Stimulated activated CD8-positive, alpha-beta memory T cell treated with anti-CD3 and anti-CD28 coated beads, Interleukin-15, amount 100 ng/mL, for 1 hour (primary cell): ENCODE data around the gene LRG1.
"Not testable (repeated sequence)": the region's sequence is repeated elsewhere in the genome, so short reads cannot be mapped to it uniquely, and the experiment has no call there.

ENCODE experiments used
- DNase-seq: peaks from one replicate; pipeline ENCODE4 v3.0.0-alpha.2; 2020; ENCODE audit warnings: low read depth

The LRG1 gene

DNA sequence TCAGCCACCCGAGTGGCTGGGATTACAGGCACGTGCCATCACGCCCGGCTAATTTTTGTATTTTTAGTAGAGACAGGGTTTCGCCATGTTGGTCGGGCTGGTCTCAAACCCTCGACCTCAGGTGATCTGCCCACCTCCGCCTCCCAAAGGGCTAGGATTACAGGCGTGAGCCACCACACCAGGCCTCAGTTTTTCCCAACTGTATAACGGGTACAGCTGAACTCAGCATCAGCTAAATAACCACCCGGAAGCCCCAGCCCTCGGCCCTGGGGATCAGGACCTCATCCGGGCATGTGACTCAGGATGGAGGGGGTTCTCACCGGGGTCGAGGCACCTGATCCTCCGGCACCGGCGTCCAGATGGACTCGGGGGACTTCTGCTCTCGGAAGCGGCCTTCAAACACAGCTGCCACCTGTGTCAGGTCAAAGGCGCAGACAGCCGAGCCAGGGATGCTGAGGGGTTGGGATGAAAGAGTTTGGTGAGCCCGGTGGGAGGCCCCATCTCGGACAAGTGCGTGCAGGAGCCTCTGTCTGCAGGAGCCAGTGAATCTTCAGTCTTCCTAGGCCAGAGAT lies 10.7 kb upstream of the LRG1 start:
- no peak for DNase-seq

DNA sequence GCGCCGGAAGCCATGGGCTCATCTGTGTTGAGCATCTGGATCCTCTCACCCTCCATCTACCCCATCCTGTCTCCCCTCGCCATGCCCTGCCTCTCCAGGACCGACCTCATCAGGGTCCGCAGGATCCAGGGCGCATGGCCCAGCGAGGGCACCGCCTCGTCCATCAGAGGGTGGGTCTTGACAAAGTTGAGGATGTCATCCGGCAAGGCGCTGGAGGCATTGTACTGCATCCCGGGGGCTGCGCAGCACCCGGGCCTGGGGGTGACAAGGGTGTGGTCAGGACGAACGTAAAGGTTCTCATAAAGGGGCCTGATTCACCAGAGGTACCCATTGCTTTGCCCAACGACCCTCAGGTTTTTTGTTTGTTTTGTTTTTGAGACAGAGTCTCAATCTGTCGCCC lies 10.2 kb upstream of the LRG1 start:
- DNase-seq: no peak

DNA sequence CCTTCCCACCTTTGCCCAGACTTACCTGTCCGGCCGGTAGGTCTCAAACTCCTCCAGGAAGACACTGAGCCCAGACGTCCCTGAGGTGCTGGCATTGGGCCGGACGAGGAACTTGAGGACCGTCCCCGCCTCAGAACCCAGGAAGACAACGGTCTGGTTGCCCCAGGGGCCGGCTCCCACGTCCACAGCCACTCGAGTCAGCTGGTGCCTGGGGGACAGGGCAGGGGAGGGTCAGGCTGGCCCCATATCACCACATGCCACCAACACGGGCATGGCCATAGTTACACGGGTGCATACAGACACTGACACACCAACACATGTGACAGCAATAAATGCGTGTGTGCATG lies 8.4 kb upstream of the LRG1 start:
- no peak for DNase-seq

DNA sequence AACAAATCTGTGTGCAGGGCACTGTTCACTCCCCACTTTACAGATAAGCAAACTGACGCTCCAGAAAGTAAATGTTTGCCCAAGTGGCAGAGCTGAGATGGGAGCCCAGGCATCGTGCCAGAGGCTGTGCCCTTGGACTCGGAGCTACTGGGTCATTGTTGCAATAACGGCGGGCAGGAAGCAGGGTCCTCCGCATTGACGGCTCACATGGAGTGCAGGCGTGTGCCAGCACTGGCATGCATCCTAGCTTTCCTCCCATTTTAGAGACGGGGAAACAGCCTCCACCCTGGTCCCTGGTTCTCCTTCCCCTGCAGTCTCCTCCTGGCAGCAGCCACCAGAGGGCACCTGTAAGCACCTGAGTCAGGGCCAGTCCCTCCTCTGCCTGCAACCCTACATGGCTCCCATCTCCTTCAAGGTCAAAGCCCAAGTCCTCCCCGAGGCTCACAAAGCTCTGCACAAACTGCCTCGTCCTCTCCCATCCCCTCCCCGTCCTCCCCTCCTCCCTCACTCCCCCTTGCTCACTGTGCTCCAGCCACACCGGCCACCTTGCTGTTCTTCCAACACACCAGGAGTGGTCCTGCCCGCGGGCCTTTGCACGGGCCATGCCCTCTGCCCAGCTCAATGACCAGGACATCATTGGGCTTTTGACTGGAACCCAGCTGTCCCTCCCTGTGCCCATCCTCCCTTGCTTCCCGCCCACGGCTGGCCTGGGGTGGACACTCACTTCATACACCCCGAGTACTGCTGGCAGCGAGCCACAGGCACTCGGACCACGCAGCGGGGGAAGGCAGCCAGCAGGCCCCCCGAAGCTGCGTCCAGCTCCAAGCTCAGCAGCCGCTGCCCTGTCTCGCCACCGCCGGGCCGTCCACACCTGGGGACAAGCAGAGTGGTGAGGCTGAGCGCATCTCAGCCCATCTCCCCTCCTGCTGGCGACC lies 7.7 kb upstream of the LRG1 start:
- DNase-seq: no peak

DNA sequence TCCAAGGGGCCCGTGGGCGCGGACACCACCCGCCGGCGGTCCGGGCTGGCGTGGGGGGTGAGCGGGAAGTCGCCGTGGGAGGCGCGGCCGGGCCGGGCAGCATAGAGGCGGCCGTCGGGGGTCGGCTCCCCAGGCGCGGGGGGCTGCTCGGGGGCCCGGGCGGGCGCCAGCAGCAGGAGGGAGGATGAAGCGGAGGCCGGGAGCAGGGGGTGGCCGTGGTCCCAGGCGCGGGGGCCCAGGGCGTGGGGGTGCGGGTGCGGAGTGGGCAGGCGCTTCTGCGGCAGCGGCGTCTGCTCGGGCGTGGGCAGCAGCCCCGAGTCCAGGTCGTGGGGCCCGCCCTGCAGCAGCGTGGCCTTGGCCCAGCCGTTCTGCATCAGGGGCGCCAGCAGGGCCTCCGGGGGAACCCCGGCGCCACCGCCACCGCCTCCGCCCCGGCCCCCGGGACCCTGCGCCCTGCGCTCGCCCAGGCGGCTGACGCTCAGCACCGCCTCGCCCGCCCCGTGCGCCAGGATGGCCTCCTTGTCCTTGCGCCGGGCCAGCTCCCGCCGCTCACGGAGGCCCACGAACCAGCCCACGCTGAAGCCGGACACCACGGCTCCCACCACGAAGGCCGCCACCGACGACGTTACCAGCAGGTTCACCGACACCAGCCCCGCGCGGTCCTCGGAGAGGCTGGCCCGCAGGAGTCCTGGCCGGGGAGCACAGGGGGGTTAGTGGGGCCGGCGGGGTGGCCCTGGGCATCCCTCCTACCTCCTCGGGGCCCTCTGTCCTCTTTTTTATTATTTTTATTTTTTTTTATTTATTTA lies 4.2 kb upstream of the LRG1 start:
- DNase-seq: no peak

DNA sequence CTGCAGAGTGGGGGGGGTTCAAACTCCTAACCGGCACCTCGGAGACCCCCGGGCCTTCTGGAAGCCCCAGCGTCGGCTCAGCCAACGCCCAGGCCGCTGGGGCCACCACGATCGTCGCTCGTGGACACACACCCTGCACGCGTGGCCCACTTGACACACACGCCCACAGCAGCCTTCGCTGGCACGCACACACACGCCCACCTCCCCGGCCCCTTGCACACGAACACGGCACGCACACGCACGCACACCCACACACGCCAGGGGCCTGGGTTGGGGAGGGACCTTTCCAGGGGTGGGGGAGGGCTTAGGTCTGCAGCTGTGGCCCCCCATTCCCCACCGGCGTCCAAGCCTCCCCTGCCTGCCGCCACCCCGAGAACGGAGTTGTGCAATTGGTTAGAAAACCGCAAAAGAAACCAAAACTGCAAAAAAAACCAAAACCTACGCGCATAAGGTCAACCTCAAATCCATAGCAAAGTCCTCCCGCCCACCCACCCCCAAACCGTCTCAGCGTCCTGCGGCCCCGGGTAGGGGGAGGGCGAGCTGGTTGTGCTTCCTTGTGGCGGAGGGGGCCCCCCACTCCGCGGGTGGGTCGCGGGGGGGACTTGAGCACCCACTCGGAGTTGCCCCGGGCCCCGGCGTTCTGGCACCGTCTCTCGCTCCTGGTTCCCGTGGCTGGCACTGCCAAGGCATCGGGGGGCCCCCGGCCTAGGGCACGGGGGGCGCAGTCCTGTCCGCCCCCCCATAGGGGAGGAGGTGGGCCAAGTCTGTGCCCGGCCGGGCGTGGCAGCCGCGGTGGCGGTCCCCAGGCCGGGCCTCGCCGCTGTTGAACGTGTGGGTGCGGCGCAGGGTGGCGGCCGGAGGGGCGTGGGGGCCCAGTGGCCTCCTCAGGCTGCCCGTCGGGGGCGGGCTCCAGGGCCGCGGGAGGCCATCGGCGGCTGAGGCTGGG lies 3.3 kb upstream of the LRG1 start:
- no peak for DNase-seq

DNA sequence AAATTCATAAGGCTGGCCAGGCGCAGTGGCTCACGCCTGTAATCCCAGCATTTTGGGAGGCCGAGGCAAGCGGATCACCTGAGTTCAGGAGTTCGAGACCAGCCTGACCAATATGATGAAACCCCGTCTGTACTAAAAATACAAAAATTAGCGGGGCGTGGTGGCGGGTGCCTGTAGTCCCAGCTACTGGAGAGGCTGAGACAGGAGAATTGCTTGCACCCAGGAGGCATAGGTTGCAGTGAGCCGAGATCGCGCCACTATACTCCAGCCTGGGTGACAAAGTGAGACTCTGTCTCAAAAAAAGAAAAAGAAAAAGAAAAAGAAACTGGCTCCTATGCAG lies 1.9 kb upstream of the LRG1 start:
- DNase-seq: not testable (repeated sequence)

DNA sequence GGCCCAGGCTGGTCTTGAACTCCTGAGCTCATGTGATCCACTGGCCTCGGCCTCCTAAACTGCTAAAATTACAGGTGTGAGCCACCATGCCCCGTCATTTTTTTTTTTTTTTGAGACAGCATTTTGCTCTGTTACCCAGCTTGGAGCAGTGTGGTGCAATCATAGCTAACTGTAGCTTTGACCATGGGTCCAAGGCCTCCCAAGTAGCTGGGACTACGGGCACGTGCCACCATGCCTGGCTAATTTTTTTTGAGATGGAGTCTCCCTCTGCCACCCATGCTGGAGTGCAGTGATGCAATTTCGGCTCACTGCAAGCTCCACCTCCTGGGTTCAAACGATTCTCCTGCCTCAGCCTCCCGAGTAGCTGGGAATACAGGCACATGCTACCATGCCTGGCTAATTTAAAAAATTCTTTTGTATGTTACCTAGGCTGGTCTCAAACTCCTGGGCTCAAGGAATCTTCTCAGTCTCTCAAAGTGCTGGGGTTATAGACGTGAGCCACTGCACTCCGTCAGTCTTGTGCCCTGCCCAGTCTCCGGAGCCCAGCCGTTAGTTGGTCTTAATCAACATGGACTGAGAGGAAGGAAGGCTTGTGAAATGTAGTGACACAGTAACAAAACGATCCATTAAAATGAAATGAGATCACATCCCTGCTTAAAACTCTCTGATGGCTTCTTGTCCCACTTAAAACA lies 1.4 kb upstream of the LRG1 start:
- DNase-seq: no peak

DNA sequence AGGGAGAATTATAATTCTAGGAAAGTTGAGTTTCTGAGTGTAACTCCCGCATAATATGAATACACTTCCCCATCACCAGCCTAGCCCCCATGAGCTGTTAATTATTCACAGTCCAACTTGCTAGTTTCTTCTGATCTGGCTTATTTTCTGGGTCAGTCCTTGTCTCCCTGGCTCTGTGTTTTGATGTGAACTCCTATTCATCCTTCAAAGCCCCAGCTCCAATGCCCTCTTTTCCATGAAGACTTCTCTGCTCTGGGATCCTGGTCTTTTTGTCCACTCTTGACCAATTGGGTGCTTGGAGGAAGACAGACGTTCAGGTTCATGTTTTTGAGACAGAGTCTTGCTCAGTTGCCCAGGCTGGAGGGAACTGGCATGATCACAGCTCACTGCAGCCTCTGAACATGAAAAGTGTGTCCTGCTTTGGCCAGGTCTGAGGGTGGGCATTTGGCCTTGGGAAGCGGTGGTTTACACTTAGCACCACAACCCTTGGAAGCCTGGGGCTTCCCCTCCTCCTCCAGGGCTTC lies 605 bp downstream of the LRG1 start:
- no peak for DNase-seq

DNA sequence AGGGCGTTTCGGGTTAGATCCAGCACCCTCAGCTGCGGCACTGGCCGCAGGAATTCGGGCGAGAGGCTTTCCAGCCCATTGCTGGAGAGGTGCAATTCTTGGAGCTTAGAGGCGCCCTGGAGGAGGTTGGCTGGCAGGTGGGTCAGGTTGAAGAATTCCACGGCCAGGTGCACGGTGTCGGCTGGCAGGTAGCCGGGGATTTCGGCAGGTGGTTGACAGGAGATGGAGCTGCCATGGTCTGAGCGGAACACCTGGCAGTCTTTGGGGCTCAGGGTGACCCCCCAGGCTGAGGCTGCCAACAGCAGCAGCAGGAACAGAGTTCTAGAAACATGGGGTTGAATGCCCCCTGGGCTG lies 1.3 kb downstream of the LRG1 start:
- DNase-seq: no peak

DNA sequence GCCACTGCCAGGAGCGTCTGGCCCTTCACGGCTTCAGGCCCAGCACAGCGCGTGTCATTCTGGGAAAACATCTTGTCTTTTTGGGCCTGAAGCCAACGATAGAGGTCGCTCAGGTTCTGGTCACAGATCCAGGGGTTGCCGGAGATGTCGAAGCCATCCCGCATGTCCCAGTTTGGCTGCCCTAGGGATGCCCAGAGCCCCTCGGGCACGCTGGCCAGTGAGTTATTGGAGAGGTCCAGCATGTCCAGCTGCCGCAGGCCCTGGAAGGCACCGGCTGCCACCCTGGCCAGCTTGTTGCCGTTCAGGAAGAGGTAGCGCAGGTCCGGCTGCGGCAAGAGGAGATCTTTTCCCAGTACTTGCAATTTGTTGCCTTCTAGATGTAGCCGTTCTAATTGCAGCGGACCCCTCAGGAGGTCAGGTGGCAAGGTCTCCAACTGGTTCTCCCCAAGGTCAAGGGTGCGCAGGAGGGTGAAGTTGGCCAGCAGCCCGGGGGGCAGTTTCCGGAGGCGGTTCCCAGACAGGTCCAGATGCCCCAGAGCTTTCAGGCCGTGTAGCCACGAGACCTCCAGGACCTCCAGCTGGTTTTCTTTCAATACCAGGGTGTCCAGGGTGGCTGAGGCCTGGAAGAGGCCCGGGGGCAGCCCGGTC lies 1.8 kb downstream of the LRG1 start:
- no peak for DNase-seq

DNA sequence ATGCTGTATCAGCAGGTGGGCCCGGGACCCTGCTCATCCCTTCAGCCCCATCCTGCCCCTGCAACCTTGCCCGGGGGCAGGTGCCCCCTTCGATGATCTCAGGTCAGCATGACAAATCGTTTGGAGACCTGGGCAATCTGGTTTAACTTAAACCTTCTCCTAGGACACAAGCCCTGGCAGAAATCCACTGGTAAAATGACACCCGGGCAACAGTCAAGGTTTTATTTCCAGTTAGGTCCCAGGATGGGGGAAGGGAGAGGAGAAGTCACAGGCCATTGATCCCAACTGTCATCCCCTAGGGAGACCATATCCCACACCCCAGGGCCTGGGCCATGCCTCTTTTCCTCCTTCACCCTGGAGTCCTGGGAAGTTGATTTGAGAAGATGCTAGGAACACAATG lies 3.0 kb downstream of the LRG1 start:
- DNase-seq: no peak

DNA sequence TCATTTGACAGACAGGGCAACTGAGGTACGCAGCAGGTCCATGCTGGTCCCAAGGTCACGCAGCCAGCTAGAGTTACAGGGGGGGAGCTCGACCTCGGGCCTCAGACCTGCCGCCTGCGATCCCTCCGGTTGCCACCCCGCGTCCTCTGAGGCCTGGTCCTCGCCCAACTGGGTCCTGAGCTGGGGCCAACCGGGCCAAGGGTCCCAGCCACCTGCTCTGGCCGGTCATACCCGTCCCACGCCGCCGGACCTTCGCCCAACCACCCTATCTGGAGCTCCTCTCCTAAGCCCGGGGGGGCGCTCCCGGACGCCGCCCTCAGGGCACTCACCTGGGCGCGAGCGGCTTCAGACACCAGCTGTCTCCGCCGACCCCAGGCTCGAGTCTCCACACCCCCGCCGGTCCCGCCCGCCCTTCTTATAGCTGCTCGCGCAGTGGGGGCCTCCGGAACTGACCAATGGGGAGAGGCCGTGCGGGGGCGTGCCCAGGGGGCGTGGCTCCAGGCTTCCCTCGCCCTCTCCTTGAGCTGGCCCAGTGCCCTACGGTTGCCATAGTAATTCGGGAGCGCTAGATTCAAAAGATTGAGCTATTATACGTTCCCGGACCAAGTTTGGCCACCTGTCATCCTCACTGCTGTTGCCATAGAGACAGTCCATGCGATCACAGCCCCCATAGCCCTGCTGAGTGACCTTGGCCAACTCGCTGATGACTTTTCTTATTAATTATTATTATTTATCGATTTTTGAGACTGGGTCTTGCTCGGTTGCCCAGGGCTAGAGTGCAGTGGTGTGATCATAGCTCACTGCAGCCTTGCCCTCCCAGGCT lies 4.8 kb downstream of the LRG1 start, which contains the start of gene PLIN5:
Gene PLIN5, minus strand, starts transcription at position 389 of the 823 bp plus-strand sequence. CDS start 1,150 bp downstream, outside the sequence.
- no peak for DNase-seq

DNA sequence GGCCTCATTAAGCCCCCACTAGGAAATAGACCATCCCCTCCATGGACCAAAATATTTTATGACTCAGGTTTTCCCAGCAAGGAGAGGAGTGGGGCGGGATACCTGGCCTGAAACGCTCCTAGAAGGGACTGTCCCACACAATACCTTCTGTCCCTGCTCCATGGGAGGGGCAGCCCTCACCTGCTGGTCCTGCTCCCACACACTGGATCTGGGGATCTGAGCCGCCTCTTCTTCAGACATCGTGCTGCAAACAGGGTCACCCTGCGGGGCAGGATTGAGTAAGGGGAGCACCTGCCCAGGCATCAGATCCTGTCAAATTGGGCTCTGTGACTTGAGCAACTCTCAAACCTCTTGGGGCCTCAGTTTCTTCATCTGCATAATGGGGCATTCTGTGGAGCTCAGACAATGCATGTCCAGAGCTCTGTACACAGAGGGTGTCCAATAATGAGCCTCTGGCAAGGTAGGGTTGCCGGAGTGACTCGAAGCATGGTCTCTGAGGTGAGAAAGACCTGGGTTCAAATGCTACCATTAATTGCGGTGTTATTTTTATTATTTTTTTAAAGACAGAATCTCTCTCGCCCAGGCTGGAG lies 5.9 kb downstream of the LRG1 start:
- no peak for DNase-seq

DNA sequence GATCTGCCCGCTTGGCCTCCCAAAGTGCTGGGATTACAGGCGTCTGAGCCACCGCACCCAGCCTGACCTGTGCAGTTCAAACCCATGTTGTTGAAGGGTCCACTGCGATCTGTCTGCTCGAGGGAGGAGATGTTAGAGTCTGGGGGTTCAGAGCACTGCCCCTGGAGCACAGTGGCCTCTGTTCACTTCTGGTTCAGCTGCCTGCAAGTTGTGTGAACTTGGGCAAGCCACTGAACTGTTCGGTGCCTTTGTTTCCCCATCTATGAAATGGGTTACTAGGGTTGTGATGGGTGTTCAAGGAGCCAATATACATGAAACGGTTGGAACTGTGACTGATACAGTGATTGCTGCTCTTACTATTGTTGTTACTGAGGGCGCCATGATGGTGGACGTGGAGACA lies 6.5 kb downstream of the LRG1 start:
- DNase-seq: no peak

DNA sequence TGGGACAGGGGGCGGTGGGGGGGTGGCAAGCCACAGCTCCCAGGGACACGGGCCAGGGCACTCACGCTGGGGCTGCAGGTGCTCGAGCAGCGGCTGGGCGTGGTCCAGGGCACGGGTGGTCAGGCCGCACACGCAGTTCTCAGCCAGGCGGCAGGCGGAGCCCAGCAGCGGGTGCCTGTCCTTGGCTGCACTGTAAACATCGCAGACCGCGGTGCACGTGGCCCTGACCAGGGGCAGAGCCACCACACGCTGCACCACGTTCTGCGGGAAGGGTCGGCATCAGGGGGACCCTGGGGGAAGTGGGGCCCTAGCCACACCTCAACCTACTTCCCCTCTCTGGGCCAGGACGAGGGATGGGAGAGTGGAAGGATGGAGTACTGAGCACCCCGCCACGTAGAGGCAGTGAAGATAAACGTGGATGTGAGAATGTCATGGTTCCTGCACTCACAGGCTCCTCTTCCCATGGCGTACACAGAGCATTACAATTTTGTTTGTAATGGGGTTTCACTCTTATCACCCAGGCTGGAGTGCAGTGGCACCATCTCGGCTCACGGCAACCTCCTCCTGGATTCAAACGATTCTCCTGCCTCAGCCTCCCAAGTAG lies 8.2 kb downstream of the LRG1 start:
- no peak for DNase-seq

DNA sequence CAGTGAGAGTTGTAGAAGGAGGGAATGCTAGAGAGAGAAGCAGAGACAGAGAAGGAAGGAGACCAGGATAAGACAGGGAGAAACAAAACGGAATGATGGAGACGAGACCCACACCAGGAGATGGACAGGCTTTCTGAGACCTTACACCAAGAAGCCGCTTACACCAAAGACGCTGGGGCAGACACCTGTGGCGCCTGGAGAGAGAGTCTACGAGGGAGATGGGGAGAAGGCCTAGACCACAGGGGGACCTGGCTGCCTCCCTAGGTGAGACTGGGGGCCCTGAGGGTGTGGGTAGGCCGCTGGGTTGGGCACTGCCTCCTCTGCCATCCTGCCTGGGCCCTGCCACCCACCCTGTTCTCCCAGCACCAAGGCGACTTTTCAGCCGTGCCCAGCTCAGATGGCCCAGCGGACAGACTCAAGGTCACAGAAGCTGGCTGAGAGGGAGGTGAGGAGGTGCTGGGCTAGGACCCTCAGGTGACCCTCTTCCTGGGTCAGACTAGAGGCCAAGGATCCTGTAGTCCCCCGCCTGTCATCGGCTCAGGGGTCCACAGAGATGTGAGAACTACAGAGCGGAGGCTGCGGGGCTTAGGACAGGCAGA lies 9.8 kb downstream of the LRG1 start:
- no peak for DNase-seq

DNA sequence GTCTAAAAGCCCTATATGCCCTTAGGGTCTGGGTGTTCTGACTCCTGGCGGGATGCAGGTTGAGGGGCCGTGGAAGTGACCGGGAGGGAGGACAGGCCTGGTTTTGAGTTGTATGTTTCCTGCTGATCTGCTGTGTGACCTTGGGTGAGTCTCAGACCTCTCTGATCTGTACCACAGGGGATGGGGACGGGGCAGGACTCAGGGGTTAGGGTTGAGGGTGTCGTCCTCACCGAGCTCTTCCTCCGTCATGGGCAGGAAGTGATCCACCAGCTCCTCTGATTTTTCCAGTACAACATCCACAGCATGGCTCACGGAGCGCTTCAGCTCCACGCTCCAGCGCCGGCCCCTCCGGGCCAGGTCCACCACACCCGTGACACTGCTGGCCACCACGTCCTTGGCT lies 11.0 kb downstream of the LRG1 start:
- no peak for DNase-seq
